Naive B cell (primary cell): ENCODE measurements around the gene GPR183. TPM values are rescaled to one million over a fixed set of nuclear protein-coding genes. Genes with fewer than 3 reads are reported as not detected.

Source experiments
- ATAC-seq, 2 donors: fragments of 150-1000 bp; cut with Tn5 transposase; 2 replicates each; pipeline ENCODE4 v1.10.0; 2021; ENCODE audit warnings: low read depth in 2 of 2, mild to moderate bottlenecking in 2 of 2, moderate library complexity in 2 of 2
- DNase-seq: peaks from one replicate; pipeline ENCODE4 v3.0.0; 2022
- H3K27ac Mint-ChIP-seq, 6 donors: one replicate each; pipeline ENCODE4 v1.8.0; 2020 to 2022; ENCODE audit warnings: mild to moderate bottlenecking in 6 of 6, mixed read lengths in 6 of 6, moderate library complexity in 5 of 6, inconsistent platforms in 2 of 6
- H3K27me3 Mint-ChIP-seq, 3 donors: one replicate each; pipeline ENCODE4 v1.8.0; 2021 to 2022; ENCODE audit warnings: mixed read lengths in 3 of 3, mild to moderate bottlenecking in 1 of 3
- H3K36me3 Mint-ChIP-seq, 2 donors: one replicate each; pipeline ENCODE4 v1.8.0; 2020 to 2022; ENCODE audit warnings: mixed read lengths in 2 of 2, inconsistent platforms in 1 of 2, mild to moderate bottlenecking in 1 of 2
- H3K4me1 Mint-ChIP-seq, 3 donors: one replicate each; pipeline ENCODE4 v1.8.0; 2020 to 2022; ENCODE audit warnings: mixed read lengths in 3 of 3, inconsistent platforms in 1 of 3, mild to moderate bottlenecking in 1 of 3, moderate library complexity in 1 of 3
- H3K4me3 Mint-ChIP-seq, 8 donors: one replicate each; pipeline ENCODE4 v1.8.0; 2020 to 2022; ENCODE audit warnings: mild to moderate bottlenecking in 8 of 8, mixed read lengths in 8 of 8, moderate library complexity in 8 of 8, inconsistent platforms in 2 of 8
- H3K9me3 Mint-ChIP-seq, 7 donors: one replicate each; pipeline ENCODE4 v1.8.0; 2020 to 2022; ENCODE audit warnings: mixed read lengths in 7 of 7, mild to moderate bottlenecking in 5 of 7, inconsistent platforms in 2 of 7, moderate library complexity in 1 of 7
- polyA plus RNA-seq, 6 donors: library from polyadenylated mRNA; unstranded; fragments of 300-500 nt; fragmentation: Illumina TruSeq; gene quantifications; one replicate each; pipeline ENCODE4 v1.2.3, GENCODE V29; 2021; ENCODE audit warnings: low read depth in 6 of 6

GPR183 gene
- polyA plus RNA-seq, 6 donors from 2014 or later: 98.3 to 487 (median 158) TPM

- peak overlapping the region in 3 of 8 donors; percentile 34 to 51 (median 41) for H3K4me3 Mint-ChIP-seq
- H3K27ac Mint-ChIP-seq: peak overlapping the region; percentile 79 to 95 (median 91)
- peaks cover 38 to 56% of the 10 kb centered on the region in 2 donors for H3K36me3 Mint-ChIP-seq
- H3K9me3 Mint-ChIP-seq: no peaks in the 10 kb centered on the region
- DNase-seq: no peak
- H3K27me3 Mint-ChIP-seq: no peaks in the 10 kb centered on the region
- peaks cover 48 to 52% (median 49%) of the 10 kb centered on the region in 3 donors for H3K4me1 Mint-ChIP-seq
- peak in 1 of 2 donors; percentile 29 for ATAC-seq
These were observed 40.2 kb upstream of the GPR183 start for GRCh38 chr13:99347335-99347878.

- Mint-ChIP-seq H3K9me3 (no peaks in the 10 kb centered on the region), H3K27ac (peak overlapping the region; percentile 60 to 95 (median 90)), H3K4me1 (peaks cover 50 to 51% (median 51%) of the 10 kb centered on the region in 3 donors), H3K27me3 (no peaks in the 10 kb centered on the region), H3K36me3 (peaks cover 43 to 65% of the 10 kb centered on the region in 2 donors), H3K4me3 (peak overlapping the region in 4 of 8 donors; percentile 6 to 69 (median 48))
- ATAC-seq (no peak), DNase-seq (no peak)
These were observed 39.3 kb upstream of the GPR183 start for GRCh38 chr13:99346335-99347042.

GRCh38 chr13:99345345-99345744 is 38.1 kb upstream of the GPR183 start:
- Mint-ChIP-seq H3K4me3 (no peak overlapping the region), H3K4me1 (peaks cover 54 to 57% (median 55%) of the 10 kb centered on the region in 3 donors), H3K36me3 (peaks cover 55 to 73% of the 10 kb centered on the region in 2 donors), H3K27ac (peak overlapping the region; percentile 7 to 94 (median 80)), H3K27me3 (no peaks in the 10 kb centered on the region), H3K9me3 (no peaks in the 10 kb centered on the region)
- ATAC-seq (no peak), DNase-seq (no peak)

GRCh38 chr13:99344610-99345208 is 37.5 kb upstream of the GPR183 start:
- Mint-ChIP-seq H3K4me1 (peaks cover 54 to 56% (median 55%) of the 10 kb centered on the region in 3 donors), H3K9me3 (no peaks in the 10 kb centered on the region), H3K27me3 (no peaks in the 10 kb centered on the region), H3K4me3 (no peak overlapping the region), H3K27ac (peak overlapping the region; percentile 54 to 94 (median 80)), H3K36me3 (peaks cover 59 to 71% of the 10 kb centered on the region in 2 donors)
- ATAC-seq (no peak), DNase-seq (no peak)

GRCh38 chr13:99342723-99343315 is 35.6 kb upstream of the GPR183 start:
- peaks cover 48 to 55% of the 10 kb centered on the region in 2 donors for H3K36me3 Mint-ChIP-seq
- no peak overlapping the region for H3K4me3 Mint-ChIP-seq
- peak overlapping the region in 4 of 6 donors; percentile 32 to 57 (median 44) for H3K27ac Mint-ChIP-seq
- peaks cover 44 to 50% (median 49%) of the 10 kb centered on the region in 3 donors for H3K4me1 Mint-ChIP-seq
- no peak for DNase-seq
- no peak for ATAC-seq
- no peaks in the 10 kb centered on the region for H3K9me3 Mint-ChIP-seq
- H3K27me3 Mint-ChIP-seq: no peaks in the 10 kb centered on the region

GRCh38 chr13:99341969-99342722 is 34.9 kb upstream of the GPR183 start:
- ATAC-seq (no peak), DNase-seq (no peak)
- Mint-ChIP-seq H3K9me3 (no peaks in the 10 kb centered on the region), H3K4me1 (peaks cover 42 to 49% (median 47%) of the 10 kb centered on the region in 3 donors), H3K36me3 (peaks cover 50 to 54% of the 10 kb centered on the region in 2 donors), H3K27me3 (no peaks in the 10 kb centered on the region), H3K27ac (peak overlapping the region in 4 of 6 donors; percentile 32 to 57 (median 49)), H3K4me3 (no peak overlapping the region)

- DNase-seq (no peak), ATAC-seq (no peak)
- H3K4me1 Mint-ChIP-seq: peaks cover 39 to 48% (median 45%) of the 10 kb centered on the region in 3 donors
- H3K4me3 Mint-ChIP-seq: no peak overlapping the region
- H3K9me3 Mint-ChIP-seq: no peaks in the 10 kb centered on the region
- H3K27me3 Mint-ChIP-seq: no peaks in the 10 kb centered on the region
- H3K27ac Mint-ChIP-seq: peak overlapping the region in 2 of 6 donors; percentile 43 to 60
- H3K36me3 Mint-ChIP-seq: peaks cover 44 to 45% of the 10 kb centered on the region in 2 donors
These were observed 33.4 kb upstream of the GPR183 start for GRCh38 chr13:99340638-99341037.

- ATAC-seq: no peak
- H3K36me3 Mint-ChIP-seq: peaks cover 40 to 41% of the 10 kb centered on the region in 2 donors
These were observed 32.7 kb upstream of the GPR183 start for GRCh38 chr13:99339736-99340397.

GRCh38 chr13:99339230-99339721 is 32.1 kb upstream of the GPR183 start:
- ATAC-seq (no peak), DNase-seq (no peak)
- peaks cover 41 to 54% (median 49%) of the 10 kb centered on the region in 3 donors for H3K4me1 Mint-ChIP-seq
- no peak overlapping the region for H3K4me3 Mint-ChIP-seq
- no peaks in the 10 kb centered on the region for H3K9me3 Mint-ChIP-seq
- H3K27ac Mint-ChIP-seq: peak overlapping the region in 2 of 6 donors; percentile 29 to 96
- H3K27me3 Mint-ChIP-seq: no peaks in the 10 kb centered on the region
- H3K36me3 Mint-ChIP-seq: peaks cover 34 to 37% of the 10 kb centered on the region in 2 donors

More at GRCh38 chr13:99339736-99340397, 32.7 kb upstream of the GPR183 start:
- Mint-ChIP-seq H3K4me3 (no peak overlapping the region), H3K9me3 (no peaks in the 10 kb centered on the region), H3K4me1 (peaks cover 40 to 52% (median 48%) of the 10 kb centered on the region in 3 donors), H3K27ac (peak overlapping the region in 1 of 6 donors; percentile 29), H3K27me3 (no peaks in the 10 kb centered on the region)
- DNase-seq: no peak

GRCh38 chr13:99335603-99336002 is 28.4 kb upstream of the GPR183 start:
- H3K27me3 Mint-ChIP-seq: no peaks in the 10 kb centered on the region
- ATAC-seq (peak; percentile 88 to 89), DNase-seq (no peak)
- peaks cover 34 to 53% (median 51%) of the 10 kb centered on the region in 3 donors for H3K4me1 Mint-ChIP-seq
- peak overlapping the region in 2 of 8 donors; percentile 17 to 18 for H3K4me3 Mint-ChIP-seq
- H3K27ac Mint-ChIP-seq: peak overlapping the region in 5 of 6 donors; percentile 55 to 87 (median 73)
- peaks cover 14 to 16% of the 10 kb centered on the region in 2 donors for H3K36me3 Mint-ChIP-seq
- H3K9me3 Mint-ChIP-seq: no peaks in the 10 kb centered on the region

GRCh38 chr13:99335087-99335486 is 27.9 kb upstream of the GPR183 start:
- DNase-seq: no peak
- Mint-ChIP-seq H3K27ac (peak overlapping the region; percentile 55 to 87 (median 73)), H3K36me3 (peaks cover 11 to 14% of the 10 kb centered on the region in 2 donors), H3K4me3 (no peak overlapping the region), H3K27me3 (no peaks in the 10 kb centered on the region), H3K4me1 (peaks cover 34 to 51% (median 50%) of the 10 kb centered on the region in 3 donors), H3K9me3 (no peaks in the 10 kb centered on the region)
- ATAC-seq: no peak

GRCh38 chr13:99334221-99334620 is 27.0 kb upstream of the GPR183 start:
- Mint-ChIP-seq H3K4me3 (no peak overlapping the region), H3K9me3 (no peaks in the 10 kb centered on the region), H3K36me3 (peaks cover 16 to 23% of the 10 kb centered on the region in 2 donors), H3K27ac (peak overlapping the region in 2 of 6 donors; percentile 49 to 77), H3K4me1 (peaks cover 34 to 50% (median 50%) of the 10 kb centered on the region in 3 donors), H3K27me3 (no peaks in the 10 kb centered on the region)
- ATAC-seq: no peak
- DNase-seq: no peak
